ENCODE measurements around the gene KLF4.

The KLF4 gene

GRCh38 chr9:107447834-107448233 is 41.7 kb downstream of the KLF4 start:
- no peak overlapping the region for H3K4me3 ChIP-seq (ENCODE audit: low read length)
- DNase-seq (ENCODE audit: low read depth), result peak; percentile 72
- no peak for TF ChIP-seq CTCF (IDR thresholded peaks at IDR 0.05; ENCODE audit: insufficient read depth, low read depth, low read length, missing control alignments)

- no peak for TF ChIP-seq CTCF (IDR thresholded peaks at IDR 0.05; ENCODE audit: insufficient read depth, low read depth, low read length, missing control alignments)
- no peak for DNase-seq (ENCODE audit: low read depth)
- no peak overlapping the region for H3K4me3 ChIP-seq (ENCODE audit: low read length)
Measured at GRCh38 chr9:107447081-107447480, 42.5 kb downstream of the KLF4 start.

GRCh38 chr9:107446491-107446890 is 43.1 kb downstream of the KLF4 start:
- no peak overlapping the region for H3K4me3 ChIP-seq (ENCODE audit: low read length)
- DNase-seq (ENCODE audit: low read depth), result no peak
- TF ChIP-seq CTCF (IDR thresholded peaks at IDR 0.05; ENCODE audit: insufficient read depth, low read depth, low read length, missing control alignments), result no peak

GRCh38 chr9:107443786-107444185 is 45.8 kb downstream of the KLF4 start:
- TF ChIP-seq CTCF (IDR thresholded peaks at IDR 0.05; ENCODE audit: insufficient read depth, low read depth, low read length, missing control alignments), result no peak
- H3K4me3 ChIP-seq (ENCODE audit: low read length), result no peak overlapping the region

GRCh38 chr9:107439991-107440456 is 49.5 kb downstream of the KLF4 start:
- DNase-seq (ENCODE audit: low read depth), result no peak
- no peak for TF ChIP-seq CTCF (IDR thresholded peaks at IDR 0.05; ENCODE audit: insufficient read depth, low read depth, low read length, missing control alignments)

More at GRCh38 chr9:107443786-107444185, 45.8 kb downstream of the KLF4 start:
- no peak for DNase-seq (ENCODE audit: low read depth)

GRCh38 chr9:107438211-107439031 is 51.1 kb downstream of the KLF4 start:
- H3K4me3 ChIP-seq (ENCODE audit: low read length), result no peak overlapping the region
- DNase-seq (ENCODE audit: low read depth), result no peak
- TF ChIP-seq CTCF (IDR thresholded peaks at IDR 0.05; ENCODE audit: insufficient read depth, low read depth, low read length, missing control alignments), result no peak

More at GRCh38 chr9:107439991-107440456, 49.5 kb downstream of the KLF4 start:
- H3K4me3 ChIP-seq (ENCODE audit: low read length), result no peak overlapping the region

- no peak for TF ChIP-seq CTCF (IDR thresholded peaks at IDR 0.05; ENCODE audit: insufficient read depth, low read depth, low read length, missing control alignments)
- no peak for DNase-seq (ENCODE audit: low read depth)
- no peak overlapping the region for H3K4me3 ChIP-seq (ENCODE audit: low read length)
Measured at GRCh38 chr9:107437716-107438115, 51.9 kb downstream of the KLF4 start.

Measured in epithelial cell of esophagus (primary cell).